H1 (cell line): ENCODE data around the gene TGFB2. TPM values are rescaled to one million over a fixed set of nuclear protein-coding genes. Genes with fewer than 3 reads are reported as not detected.

Experiments
- BRCA1 ChIP-seq: IDR thresholded peaks from 2 replicates; pipeline ENCODE4 v1.6.1; 2012; ENCODE audit warnings: low read depth, low read length, improper control_type of control experiment
- HDAC2 ChIP-seq, 2 experiments: fragments of 300-600 bp in 1 of 2; sonication (generic) in 1 of 2; IDR thresholded peaks; 2 replicates each; pipeline ENCODE4 v1.6.1; 2011 to 2012; ENCODE audit warnings: low read depth in 2 of 2, low read length in 2 of 2, mild to moderate bottlenecking in 2 of 2, moderate library complexity in 2 of 2, borderline replicate concordance in 1 of 2, inconsistent platforms in 1 of 2
- MAFK ChIP-seq: IDR thresholded peaks from 2 replicates; pipeline ENCODE4 v1.6.1; 2012; ENCODE audit warnings: low read depth, mild to moderate bottlenecking, improper control_type of control experiment, low read length
- RXRA ChIP-seq: IDR thresholded peaks from 2 replicates; pipeline ENCODE4 v1.6.1; 2011; ENCODE audit warnings: low read depth, mild to moderate bottlenecking, low read length, moderate library complexity; ENCODE audit not compliant: insufficient read depth
- polyA plus RNA-seq, 7 experiments: library from polyadenylated mRNA; depleted of rRNA in 3 of 7; stranded (reverse) in 5 of 7; unstranded in 2 of 7; fragments of >200 nt in 5 of 7; fragments of 200-250 nt in 2 of 7; gene quantifications; 1 replicate in 5 of 7; 2 replicates in 1 of 7; 4 replicates in 1 of 7; pipeline versions ENCODE4 v1.2.1 to v1.2.3, GENCODE V29; 2011 to 2013; ENCODE audit warnings: missing spikeins in 2 of 7, mixed read lengths in 2 of 7
- total RNA-seq: library from RNA; stranded (reverse); fragmentation: NEBNext Ultra II Directional; extraction: Animal tissue kit (Norgen Biotek cat#: 25700); gene quantifications from 2 replicates; pipeline ENCODE4 v1.2.1, GENCODE V29; 2021
- TF ChIP-seq, protein P1 (sequence below): fragments of 300-600 bp; sonication (generic); IDR thresholded peaks from 2 replicates; pipeline ENCODE4 v1.7.1; 2012; ENCODE audit warnings: low read length, moderate library complexity, mild to moderate bottlenecking, inconsistent platforms; ENCODE audit not compliant: insufficient replicate concordance
- TF ChIP-seq, protein P2 (sequence below): IDR thresholded peaks from 2 replicates; pipeline ENCODE4 v1.6.1; 2012; ENCODE audit warnings: inconsistent platforms

The TGFB2 gene
- total and polyA plus RNA-seq, 2 of the 8 experiments (the other 6 are each of a cell fraction or from before 2014, with no cell fraction given) = 0.26 to 0.84 TPM

DNA sequence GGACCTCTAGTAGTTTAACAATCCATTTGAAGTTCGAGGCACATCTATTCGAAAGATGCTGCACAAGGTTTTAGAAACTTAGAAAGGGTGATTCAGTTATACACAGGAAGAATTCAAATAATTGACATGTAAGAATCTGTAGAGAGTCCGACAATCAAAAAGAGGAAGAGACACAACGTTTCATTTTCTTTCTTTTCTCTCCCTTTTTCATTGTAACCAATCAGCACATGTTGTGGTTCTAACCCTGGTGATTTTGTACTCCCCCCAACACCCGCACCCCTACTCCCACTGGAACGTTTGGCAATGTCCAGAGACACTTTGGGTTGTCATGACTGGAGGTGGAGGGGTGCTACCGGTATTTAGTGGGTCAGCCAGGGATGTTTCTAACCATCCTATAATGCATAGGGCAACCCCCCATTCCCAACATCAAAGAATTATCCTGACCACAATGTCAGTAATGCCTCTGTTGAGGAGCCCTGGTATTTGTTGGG is 4.9 kb downstream of the TGFB2 start (continued):
- TF ChIP-seq, protein P1, sequence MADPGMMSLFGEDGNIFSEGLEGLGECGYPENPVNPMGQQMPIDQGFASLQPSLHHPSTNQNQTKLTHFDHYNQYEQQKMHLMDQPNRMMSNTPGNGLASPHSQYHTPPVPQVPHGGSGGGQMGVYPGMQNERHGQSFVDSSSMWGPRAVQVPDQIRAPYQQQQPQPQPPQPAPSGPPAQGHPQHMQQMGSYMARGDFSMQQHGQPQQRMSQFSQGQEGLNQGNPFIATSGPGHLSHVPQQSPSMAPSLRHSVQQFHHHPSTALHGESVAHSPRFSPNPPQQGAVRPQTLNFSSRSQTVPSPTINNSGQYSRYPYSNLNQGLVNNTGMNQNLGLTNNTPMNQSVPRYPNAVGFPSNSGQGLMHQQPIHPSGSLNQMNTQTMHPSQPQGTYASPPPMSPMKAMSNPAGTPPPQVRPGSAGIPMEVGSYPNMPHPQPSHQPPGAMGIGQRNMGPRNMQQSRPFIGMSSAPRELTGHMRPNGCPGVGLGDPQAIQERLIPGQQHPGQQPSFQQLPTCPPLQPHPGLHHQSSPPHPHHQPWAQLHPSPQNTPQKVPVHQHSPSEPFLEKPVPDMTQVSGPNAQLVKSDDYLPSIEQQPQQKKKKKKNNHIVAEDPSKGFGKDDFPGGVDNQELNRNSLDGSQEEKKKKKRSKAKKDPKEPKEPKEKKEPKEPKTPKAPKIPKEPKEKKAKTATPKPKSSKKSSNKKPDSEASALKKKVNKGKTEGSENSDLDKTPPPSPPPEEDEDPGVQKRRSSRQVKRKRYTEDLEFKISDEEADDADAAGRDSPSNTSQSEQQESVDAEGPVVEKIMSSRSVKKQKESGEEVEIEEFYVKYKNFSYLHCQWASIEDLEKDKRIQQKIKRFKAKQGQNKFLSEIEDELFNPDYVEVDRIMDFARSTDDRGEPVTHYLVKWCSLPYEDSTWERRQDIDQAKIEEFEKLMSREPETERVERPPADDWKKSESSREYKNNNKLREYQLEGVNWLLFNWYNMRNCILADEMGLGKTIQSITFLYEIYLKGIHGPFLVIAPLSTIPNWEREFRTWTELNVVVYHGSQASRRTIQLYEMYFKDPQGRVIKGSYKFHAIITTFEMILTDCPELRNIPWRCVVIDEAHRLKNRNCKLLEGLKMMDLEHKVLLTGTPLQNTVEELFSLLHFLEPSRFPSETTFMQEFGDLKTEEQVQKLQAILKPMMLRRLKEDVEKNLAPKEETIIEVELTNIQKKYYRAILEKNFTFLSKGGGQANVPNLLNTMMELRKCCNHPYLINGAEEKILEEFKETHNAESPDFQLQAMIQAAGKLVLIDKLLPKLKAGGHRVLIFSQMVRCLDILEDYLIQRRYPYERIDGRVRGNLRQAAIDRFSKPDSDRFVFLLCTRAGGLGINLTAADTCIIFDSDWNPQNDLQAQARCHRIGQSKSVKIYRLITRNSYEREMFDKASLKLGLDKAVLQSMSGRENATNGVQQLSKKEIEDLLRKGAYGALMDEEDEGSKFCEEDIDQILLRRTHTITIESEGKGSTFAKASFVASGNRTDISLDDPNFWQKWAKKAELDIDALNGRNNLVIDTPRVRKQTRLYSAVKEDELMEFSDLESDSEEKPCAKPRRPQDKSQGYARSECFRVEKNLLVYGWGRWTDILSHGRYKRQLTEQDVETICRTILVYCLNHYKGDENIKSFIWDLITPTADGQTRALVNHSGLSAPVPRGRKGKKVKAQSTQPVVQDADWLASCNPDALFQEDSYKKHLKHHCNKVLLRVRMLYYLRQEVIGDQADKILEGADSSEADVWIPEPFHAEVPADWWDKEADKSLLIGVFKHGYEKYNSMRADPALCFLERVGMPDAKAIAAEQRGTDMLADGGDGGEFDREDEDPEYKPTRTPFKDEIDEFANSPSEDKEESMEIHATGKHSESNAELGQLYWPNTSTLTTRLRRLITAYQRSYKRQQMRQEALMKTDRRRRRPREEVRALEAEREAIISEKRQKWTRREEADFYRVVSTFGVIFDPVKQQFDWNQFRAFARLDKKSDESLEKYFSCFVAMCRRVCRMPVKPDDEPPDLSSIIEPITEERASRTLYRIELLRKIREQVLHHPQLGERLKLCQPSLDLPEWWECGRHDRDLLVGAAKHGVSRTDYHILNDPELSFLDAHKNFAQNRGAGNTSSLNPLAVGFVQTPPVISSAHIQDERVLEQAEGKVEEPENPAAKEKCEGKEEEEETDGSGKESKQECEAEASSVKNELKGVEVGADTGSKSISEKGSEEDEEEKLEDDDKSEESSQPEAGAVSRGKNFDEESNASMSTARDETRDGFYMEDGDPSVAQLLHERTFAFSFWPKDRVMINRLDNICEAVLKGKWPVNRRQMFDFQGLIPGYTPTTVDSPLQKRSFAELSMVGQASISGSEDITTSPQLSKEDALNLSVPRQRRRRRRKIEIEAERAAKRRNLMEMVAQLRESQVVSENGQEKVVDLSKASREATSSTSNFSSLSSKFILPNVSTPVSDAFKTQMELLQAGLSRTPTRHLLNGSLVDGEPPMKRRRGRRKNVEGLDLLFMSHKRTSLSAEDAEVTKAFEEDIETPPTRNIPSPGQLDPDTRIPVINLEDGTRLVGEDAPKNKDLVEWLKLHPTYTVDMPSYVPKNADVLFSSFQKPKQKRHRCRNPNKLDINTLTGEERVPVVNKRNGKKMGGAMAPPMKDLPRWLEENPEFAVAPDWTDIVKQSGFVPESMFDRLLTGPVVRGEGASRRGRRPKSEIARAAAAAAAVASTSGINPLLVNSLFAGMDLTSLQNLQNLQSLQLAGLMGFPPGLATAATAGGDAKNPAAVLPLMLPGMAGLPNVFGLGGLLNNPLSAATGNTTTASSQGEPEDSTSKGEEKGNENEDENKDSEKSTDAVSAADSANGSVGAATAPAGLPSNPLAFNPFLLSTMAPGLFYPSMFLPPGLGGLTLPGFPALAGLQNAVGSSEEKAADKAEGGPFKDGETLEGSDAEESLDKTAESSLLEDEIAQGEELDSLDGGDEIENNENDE = no peak
- TF ChIP-seq HDAC2 (IDR thresholded peaks at IDR 0.05; ENCODE audit: borderline replicate concordance in 1 of 2, low read depth in 2 of 2, low read length in 2 of 2) (no peak), MAFK (no peak), BRCA1 (no peak), RXRA (no peak)
- TF ChIP-seq, protein P2, sequence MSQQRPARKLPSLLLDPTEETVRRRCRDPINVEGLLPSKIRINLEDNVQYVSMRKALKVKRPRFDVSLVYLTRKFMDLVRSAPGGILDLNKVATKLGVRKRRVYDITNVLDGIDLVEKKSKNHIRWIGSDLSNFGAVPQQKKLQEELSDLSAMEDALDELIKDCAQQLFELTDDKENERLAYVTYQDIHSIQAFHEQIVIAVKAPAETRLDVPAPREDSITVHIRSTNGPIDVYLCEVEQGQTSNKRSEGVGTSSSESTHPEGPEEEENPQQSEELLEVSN = no peak
